Astrocyte (in vitro differentiated cells and primary cell): ENCODE results near the gene NAA10. TPM values are rescaled to one million over a fixed set of nuclear protein-coding genes. Genes with fewer than 3 reads are reported as not detected.
"Not testable (repeated sequence)": the region's sequence is repeated elsewhere in the genome, so short reads cannot be mapped to it uniquely, and the experiment has no call there.

Experiments
- DNase-seq: peaks from one replicate; pipeline ENCODE4 v3.0.0-alpha.2; 2010; ENCODE audit warnings: low read depth
- FAIRE-seq: peaks from 2 replicates; lab custom pipeline; 2011; peaks lifted over from hg19 to GRCh38; lab: Jason Lieb, UNC
- H2AFZ ChIP-seq: 2 replicates; pipeline ENCODE4 v1.6.0; 2012; ENCODE audit warnings: low read depth, low read length, inconsistent platforms
- H3K27ac ChIP-seq: 2 replicates; pipeline ENCODE4 v1.5.1; 2011; ENCODE audit warnings: low read depth, low read length, inconsistent platforms
- H3K27me3 ChIP-seq: 2 replicates; pipeline ENCODE4 v1.6.0; 2011; ENCODE audit warnings: low read length, inconsistent platforms; ENCODE audit not compliant: insufficient read depth
- H3K36me3 ChIP-seq: 2 replicates; pipeline ENCODE4 v1.5.1; 2011; ENCODE audit warnings: low read length, inconsistent platforms; ENCODE audit not compliant: insufficient read depth
- H3K4me1 ChIP-seq: 2 replicates; pipeline ENCODE4 v1.5.1; 2011; ENCODE audit warnings: low read length, inconsistent platforms; ENCODE audit not compliant: insufficient read depth
- H3K4me2 ChIP-seq: 2 replicates; pipeline ENCODE4 v1.6.0; 2012; ENCODE audit warnings: low read length, inconsistent platforms
- H3K4me3 ChIP-seq: 2 replicates; pipeline ENCODE4 v1.5.1; 2011; ENCODE audit warnings: low read depth, mild to moderate bottlenecking, low read length, inconsistent platforms; ENCODE audit not compliant: insufficient read depth
- H3K79me2 ChIP-seq: 2 replicates; pipeline ENCODE4 v1.6.0; 2012; ENCODE audit warnings: mild to moderate bottlenecking, low read length, inconsistent platforms; ENCODE audit not compliant: insufficient read depth
- H3K9ac ChIP-seq: 2 replicates; pipeline ENCODE4 v1.6.0; 2012; ENCODE audit warnings: mild to moderate bottlenecking, low read length, inconsistent platforms
- H3K9me3 ChIP-seq: 2 replicates; pipeline ENCODE4 v1.5.1; 2012; ENCODE audit warnings: low read depth, mild to moderate bottlenecking, low read length, inconsistent platforms; ENCODE audit not compliant: insufficient read depth
- H4K20me1 ChIP-seq: 2 replicates; pipeline ENCODE4 v1.6.0; 2012; ENCODE audit warnings: low read length, inconsistent platforms; ENCODE audit not compliant: insufficient read depth
- H3K27ac Mint-ChIP-seq: one replicate; pipeline ENCODE4 v1.8.0; 2021; ENCODE audit warnings: mild to moderate bottlenecking, mixed read lengths; ENCODE audit not compliant: unreplicated experiment
- H3K27me3 Mint-ChIP-seq: one replicate; pipeline ENCODE4 v1.8.0; 2021; ENCODE audit warnings: low read depth, mixed read lengths; ENCODE audit not compliant: unreplicated experiment
- H3K36me3 Mint-ChIP-seq: one replicate; pipeline ENCODE4 v1.8.0; 2021; ENCODE audit warnings: low read depth, mixed read lengths; ENCODE audit not compliant: unreplicated experiment
- H3K4me1 Mint-ChIP-seq: one replicate; pipeline ENCODE4 v1.8.0; 2021; ENCODE audit warnings: low read depth, mixed read lengths; ENCODE audit not compliant: unreplicated experiment
- H3K4me3 Mint-ChIP-seq: one replicate; pipeline ENCODE4 v1.8.0; 2021; ENCODE audit warnings: mild to moderate bottlenecking, moderate library complexity, mixed read lengths; ENCODE audit not compliant: unreplicated experiment
- H3K9me3 Mint-ChIP-seq: one replicate; pipeline ENCODE4 v1.8.0; 2021; ENCODE audit warnings: mild to moderate bottlenecking, mixed read lengths; ENCODE audit not compliant: unreplicated experiment
- EZH2 ChIP-seq: IDR thresholded peaks from 2 replicates; pipeline ENCODE4 v1.6.1; 2012; ENCODE audit warnings: mild to moderate bottlenecking, low read length, inconsistent platforms; ENCODE audit not compliant: insufficient read depth
- total RNA-seq: library from RNA; stranded (reverse); gene quantifications from 2 replicates; pipeline ENCODE4 v1.2.1, GENCODE V29; 2021
- TF ChIP-seq, protein P1 (sequence below): IDR thresholded peaks from 2 replicates; pipeline ENCODE4 v1.5.1; 2011; ENCODE audit warnings: low read depth, mild to moderate bottlenecking, inconsistent platforms, low read length, moderate library complexity; ENCODE audit not compliant: insufficient read depth

The NAA10 gene
- total RNA-seq, 1 donor from 2014 or later = 144 TPM

DNA sequence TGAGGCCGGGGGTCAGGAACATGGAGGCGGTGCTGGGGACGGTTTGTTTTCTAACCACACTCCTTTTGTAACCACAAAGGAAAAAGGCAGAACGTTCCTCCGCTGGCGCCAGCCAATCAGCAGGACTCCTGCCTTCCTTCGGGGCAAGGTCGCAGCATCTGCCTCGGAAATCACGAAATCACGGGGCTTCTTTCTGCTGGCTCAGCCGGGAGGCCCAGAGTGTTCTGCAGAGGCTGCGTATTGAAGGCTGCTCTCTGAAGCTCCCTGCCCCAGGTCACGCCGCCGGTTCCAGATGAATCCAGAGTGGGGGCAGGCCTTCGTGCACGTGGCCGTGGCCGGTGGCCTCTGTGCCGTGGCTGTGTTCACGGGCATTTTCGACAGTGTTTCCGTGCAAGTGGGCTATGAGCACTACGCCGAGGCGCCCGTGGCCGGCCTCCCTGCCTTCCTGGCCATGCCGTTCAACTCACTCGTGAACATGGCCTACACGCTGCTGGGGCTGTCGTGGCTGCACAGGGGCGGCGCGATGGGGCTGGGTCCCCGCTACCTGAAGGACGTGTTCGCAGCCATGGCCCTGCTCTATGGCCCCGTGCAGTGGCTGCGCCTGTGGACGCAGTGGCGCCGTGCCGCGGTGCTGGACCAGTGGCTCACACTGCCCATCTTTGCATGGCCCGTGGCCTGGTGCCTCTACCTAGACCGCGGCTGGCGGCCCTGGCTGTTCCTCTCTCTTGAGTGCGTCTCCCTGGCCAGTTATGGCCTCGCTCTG, 47.1 kb upstream of the NAA10 start:
- no peak overlapping the region for H3K4me2 ChIP-seq
- no peaks in the 10 kb centered on the region for H3K4me1 Mint-ChIP-seq
- no peaks in the 10 kb centered on the region for H3K4me1 ChIP-seq
- FAIRE-seq = no peak
- peaks cover 3% of the 10 kb centered on the region for H3K36me3 Mint-ChIP-seq
- H3K9me3 Mint-ChIP-seq = no peaks in the 10 kb centered on the region
- DNase-seq = no peak
- TF ChIP-seq, protein P1, sequence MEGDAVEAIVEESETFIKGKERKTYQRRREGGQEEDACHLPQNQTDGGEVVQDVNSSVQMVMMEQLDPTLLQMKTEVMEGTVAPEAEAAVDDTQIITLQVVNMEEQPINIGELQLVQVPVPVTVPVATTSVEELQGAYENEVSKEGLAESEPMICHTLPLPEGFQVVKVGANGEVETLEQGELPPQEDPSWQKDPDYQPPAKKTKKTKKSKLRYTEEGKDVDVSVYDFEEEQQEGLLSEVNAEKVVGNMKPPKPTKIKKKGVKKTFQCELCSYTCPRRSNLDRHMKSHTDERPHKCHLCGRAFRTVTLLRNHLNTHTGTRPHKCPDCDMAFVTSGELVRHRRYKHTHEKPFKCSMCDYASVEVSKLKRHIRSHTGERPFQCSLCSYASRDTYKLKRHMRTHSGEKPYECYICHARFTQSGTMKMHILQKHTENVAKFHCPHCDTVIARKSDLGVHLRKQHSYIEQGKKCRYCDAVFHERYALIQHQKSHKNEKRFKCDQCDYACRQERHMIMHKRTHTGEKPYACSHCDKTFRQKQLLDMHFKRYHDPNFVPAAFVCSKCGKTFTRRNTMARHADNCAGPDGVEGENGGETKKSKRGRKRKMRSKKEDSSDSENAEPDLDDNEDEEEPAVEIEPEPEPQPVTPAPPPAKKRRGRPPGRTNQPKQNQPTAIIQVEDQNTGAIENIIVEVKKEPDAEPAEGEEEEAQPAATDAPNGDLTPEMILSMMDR = no peak
- TF ChIP-seq EZH2 = no peak
- H3K27ac ChIP-seq = no peak overlapping the region
- no peaks in the 10 kb centered on the region for H3K79me2 ChIP-seq
- H2AFZ ChIP-seq = no peak overlapping the region
- no peaks in the 10 kb centered on the region for H3K27me3 Mint-ChIP-seq
- H3K4me3 ChIP-seq = no peak overlapping the region
- H4K20me1 ChIP-seq = no peaks in the 10 kb centered on the region
- H3K27me3 ChIP-seq = no peaks in the 10 kb centered on the region
- no peaks in the 10 kb centered on the region for H3K9me3 ChIP-seq
- H3K9ac ChIP-seq = no peak overlapping the region
- no peaks in the 10 kb centered on the region for H3K36me3 ChIP-seq
- no peak overlapping the region for H3K27ac Mint-ChIP-seq
- no peak overlapping the region for H3K4me3 Mint-ChIP-seq

DNA sequence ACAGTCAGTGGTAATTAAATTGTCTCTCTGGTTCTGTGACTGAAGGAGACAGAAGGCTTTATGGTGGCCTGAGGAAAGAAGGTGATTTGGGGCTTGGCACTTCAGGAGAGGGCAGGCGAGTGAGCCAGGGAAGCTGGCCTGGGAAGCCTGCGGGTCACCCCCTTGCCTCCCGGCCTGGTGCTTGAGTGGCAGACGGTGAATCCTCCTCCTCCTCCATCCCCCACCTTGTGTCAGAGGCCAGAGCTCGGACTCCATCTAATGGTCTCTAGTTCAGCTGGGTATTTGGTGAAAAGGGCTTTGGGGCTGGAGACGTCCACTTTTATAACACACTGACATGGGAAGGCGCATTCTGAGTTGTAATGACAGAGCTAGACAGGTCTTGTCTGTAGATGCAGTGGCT, 46.4 kb upstream of the NAA10 start:
- Histone ChIP-seq H3K9ac (no peak overlapping the region), H3K36me3 (no peaks in the 10 kb centered on the region), H4K20me1 (no peaks in the 10 kb centered on the region), H3K9me3 (no peaks in the 10 kb centered on the region), H3K27me3 (no peaks in the 10 kb centered on the region), H3K4me3 (no peak overlapping the region), H3K4me2 (no peak overlapping the region), H3K4me1 (no peaks in the 10 kb centered on the region), H3K27ac (no peak overlapping the region), H3K79me2 (no peaks in the 10 kb centered on the region), H2AFZ (no peak overlapping the region)
- Mint-ChIP-seq H3K27me3 (no peaks in the 10 kb centered on the region), H3K9me3 (no peaks in the 10 kb centered on the region), H3K4me3 (no peak overlapping the region), H3K4me1 (no peaks in the 10 kb centered on the region), H3K27ac (peak overlapping the region; percentile 12), H3K36me3 (peaks cover 3% of the 10 kb centered on the region)
- TF ChIP-seq EZH2 = no peak
- TF ChIP-seq, protein P1 = no peak
- DNase-seq (no peak), FAIRE-seq (peak; percentile 66)

DNA sequence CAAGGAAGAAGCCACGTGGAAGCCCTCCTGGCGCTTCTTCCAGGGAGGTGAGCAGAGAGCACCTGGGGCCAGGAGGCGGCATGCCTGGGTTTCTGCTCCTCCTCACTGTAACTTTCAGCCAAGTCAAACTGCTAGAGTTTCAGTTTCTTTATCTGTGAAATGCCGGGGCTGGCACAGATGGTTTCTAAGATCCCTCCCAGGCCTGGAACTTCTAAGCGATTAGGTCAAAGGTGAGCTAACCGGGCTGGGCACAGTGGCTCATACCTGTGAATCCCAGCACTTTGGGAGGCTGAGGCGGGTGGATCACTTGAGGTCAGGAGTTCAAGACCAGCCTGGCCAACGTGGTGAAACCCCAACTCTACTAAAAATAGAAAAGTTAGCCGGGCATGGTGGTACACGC, 45.6 kb upstream of the NAA10 start:
- not testable (repeated sequence) for H3K4me3 ChIP-seq, H3K79me2 ChIP-seq, H3K27me3 ChIP-seq, H4K20me1 ChIP-seq, H3K27me3 Mint-ChIP-seq, H3K4me3 Mint-ChIP-seq, DNase-seq, H2AFZ ChIP-seq, H3K9ac ChIP-seq, H3K36me3 Mint-ChIP-seq, H3K27ac ChIP-seq, H3K4me2 ChIP-seq, H3K36me3 ChIP-seq, H3K27ac Mint-ChIP-seq, H3K9me3 Mint-ChIP-seq, H3K4me1 Mint-ChIP-seq, H3K4me1 ChIP-seq, H3K9me3 ChIP-seq
- FAIRE-seq = peak; percentile 80
